ENCODE measurements around the gene RILP.

The RILP gene

DNA sequence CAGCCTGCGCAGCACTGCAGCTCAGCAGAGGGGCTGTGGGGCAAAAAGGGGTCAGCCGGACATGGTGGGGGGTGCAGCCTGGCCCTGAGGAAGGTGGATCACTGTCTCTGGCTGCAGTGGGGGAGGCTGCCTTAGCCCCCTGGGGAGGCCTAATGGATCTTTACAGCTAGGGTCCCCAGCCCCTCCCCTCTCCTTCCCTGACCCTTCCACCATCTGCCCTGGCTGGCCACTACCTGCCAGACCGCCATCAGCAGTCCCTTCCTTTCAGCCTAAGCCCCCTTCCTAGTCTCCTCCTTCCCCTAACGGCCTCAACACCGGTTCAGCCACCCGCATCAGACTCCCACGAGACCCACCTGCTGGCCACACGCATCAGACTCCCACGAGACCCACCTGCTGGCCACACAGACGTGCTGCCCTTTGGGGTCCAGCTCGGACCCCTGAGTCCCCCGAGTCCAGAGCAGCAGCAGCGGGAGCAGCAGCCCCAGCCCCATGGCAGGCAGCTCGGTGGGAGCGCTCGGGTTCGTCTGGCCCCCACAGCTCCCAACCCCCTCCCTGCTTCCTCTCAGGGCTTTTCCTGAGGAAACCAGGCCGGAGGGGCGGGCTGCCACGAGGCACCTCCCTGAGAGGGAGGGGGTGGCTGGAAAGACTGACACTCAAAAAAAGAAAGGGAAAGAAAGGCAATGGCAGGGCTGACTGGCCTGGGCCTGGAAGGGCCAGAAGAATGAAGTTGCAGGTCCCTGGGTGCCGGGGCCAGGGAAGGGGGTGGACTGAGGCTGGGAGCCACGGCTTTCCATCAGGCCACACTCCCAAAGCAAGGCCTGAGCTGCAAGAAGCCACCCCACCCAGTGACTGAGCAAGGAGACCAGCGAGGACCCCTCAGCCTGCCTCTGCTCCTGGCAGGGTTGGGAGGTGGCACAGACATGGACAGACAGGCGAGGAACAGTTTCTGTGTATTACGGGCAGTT, 4.2 kb downstream of the RILP start, which contains the start of gene SCARF1:
SCARF1 (minus strand) TSS at position 526 of the 965 bp plus-strand sequence; CDS start at position 491, 35 bp downstream.
- Histone ChIP-seq H3K27me3 (ENCODE audit: control insufficient read depth, insufficient read depth, low read length) (no peaks in the 10 kb centered on the region), H3K9me3 (ENCODE audit: control insufficient read depth, low read length) (no peaks in the 10 kb centered on the region), H3K4me3 (ENCODE audit: low read length) (no peak within 1 kb of the TSS), H3K9ac (ENCODE audit: low read length) (peak within 1 kb of the TSS; percentile 44), H3K4me1 (ENCODE audit: control insufficient read depth, insufficient read depth, low read length) (peaks cover 36% of the 10 kb centered on the region), H3K36me3 (ENCODE audit: control insufficient read depth, insufficient read depth, low read length) (no peaks in the 10 kb centered on the region)

DNA sequence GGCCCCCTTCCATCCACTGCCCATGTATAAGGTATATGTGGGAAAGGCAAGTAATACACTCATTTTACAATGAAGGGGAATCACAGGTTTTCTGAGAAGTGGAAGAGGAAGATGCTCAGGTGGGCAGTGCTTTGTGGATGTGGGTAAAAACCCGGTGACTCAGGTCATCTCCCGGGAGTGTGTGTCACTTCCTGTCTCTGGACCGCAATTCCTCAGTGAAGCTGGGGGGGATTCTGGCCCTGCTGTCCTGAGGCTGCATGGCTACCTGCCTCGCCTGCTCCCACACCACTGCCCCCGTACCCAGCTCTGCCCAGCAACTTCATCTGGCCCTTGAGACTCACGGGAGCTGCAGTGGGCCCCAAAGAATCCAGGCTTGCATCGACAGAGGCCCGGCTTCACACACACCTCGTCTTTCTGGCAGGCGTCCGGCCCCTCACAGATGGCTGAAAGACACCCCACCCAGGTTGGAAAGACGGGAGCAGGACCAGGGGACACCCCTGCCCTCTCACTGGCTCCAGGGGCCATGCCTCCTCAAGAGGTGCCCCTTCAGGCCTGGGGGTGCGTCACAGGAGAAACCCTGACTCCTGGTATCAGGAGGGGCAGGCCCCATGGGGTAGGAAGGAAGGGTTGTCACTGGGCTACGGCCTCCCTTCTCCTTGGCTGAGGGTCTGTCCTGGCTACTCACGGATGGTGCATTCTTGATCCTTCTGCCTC, 5.0 kb downstream of the RILP start:
- Histone ChIP-seq H3K27me3 (ENCODE audit: control insufficient read depth, insufficient read depth, low read length) (no peaks in the 10 kb centered on the region), H3K9ac (ENCODE audit: low read length) (peak overlapping the region; percentile 58), H3K36me3 (ENCODE audit: control insufficient read depth, insufficient read depth, low read length) (no peaks in the 10 kb centered on the region), H3K4me1 (ENCODE audit: control insufficient read depth, insufficient read depth, low read length) (peaks cover 29% of the 10 kb centered on the region), H3K4me3 (ENCODE audit: low read length) (no peak overlapping the region), H3K9me3 (ENCODE audit: control insufficient read depth, low read length) (no peaks in the 10 kb centered on the region)

DNA sequence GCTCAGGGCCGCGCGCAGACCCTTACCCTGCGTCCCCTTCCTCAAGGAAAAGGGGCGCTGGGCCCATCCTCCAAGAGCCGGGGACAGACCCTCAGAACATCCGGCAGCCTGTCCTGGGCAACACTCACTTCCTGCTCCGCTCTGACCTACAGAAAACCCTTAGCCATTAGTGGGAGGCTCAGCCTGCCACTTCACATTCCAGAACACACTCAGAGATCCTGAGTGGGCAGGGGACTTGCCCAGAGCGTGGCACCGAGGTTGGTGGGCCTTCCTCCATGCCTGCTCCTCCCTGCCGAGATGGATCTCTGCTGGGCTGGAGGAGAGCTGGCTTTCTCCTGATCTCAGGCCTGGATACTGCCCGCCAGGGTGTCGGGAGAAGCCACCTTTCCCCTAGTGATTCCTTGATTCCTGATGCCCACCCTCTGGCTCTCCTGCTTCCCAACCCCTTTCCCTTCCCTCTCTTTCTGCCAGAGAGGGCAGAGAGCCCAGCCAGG, 5.6 kb downstream of the RILP start:
- H3K4me1 ChIP-seq (ENCODE audit: control insufficient read depth, insufficient read depth, low read length): peaks cover 29% of the 10 kb centered on the region
- peak overlapping the region; percentile 58 for H3K9ac ChIP-seq (ENCODE audit: low read length)
- no peaks in the 10 kb centered on the region for H3K36me3 ChIP-seq (ENCODE audit: control insufficient read depth, insufficient read depth, low read length)
- no peak overlapping the region for H3K4me3 ChIP-seq (ENCODE audit: low read length)
- no peaks in the 10 kb centered on the region for H3K27me3 ChIP-seq (ENCODE audit: control insufficient read depth, insufficient read depth, low read length)
- no peaks in the 10 kb centered on the region for H3K9me3 ChIP-seq (ENCODE audit: control insufficient read depth, low read length)

DNA sequence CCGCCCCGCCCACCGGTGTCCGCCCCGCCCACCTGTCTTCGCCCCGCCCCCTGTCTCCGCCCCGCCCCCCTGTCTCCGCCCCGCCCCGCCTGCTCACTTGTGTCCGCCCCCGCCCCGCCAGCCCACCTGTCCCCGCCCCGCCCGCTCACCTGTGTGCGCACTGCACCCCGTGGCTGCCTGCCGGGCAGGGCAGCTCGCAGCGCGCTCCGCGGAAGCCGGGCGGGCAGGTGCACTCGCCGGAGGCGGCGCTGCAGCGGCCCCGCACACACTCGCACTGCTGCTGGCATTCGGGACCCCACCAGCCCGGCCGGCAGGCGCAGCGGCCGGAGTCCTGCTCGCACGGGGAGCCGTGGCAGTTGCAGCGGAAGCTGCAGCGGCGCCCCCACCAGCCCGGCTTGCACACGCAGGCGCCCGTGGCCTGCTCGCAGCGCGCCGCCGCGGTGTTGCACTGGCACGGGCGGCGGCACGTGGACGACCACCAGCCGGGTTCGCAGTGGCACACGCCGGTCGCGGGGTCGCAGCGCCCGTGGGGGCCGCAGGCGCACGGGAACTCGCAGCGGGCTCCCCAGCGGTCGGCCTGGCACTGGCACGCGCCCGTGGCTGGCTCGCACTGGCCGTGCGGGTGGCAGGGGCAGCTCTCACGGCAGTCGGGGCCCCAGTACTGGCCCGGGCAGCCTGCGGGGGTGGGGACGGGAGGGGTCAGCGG, 6.2 kb downstream of the RILP start:
- Histone ChIP-seq H3K4me1 (ENCODE audit: control insufficient read depth, insufficient read depth, low read length) (peaks cover 27% of the 10 kb centered on the region), H3K36me3 (ENCODE audit: control insufficient read depth, insufficient read depth, low read length) (no peaks in the 10 kb centered on the region), H3K9ac (ENCODE audit: low read length) (peak overlapping the region; percentile 58)

DNA sequence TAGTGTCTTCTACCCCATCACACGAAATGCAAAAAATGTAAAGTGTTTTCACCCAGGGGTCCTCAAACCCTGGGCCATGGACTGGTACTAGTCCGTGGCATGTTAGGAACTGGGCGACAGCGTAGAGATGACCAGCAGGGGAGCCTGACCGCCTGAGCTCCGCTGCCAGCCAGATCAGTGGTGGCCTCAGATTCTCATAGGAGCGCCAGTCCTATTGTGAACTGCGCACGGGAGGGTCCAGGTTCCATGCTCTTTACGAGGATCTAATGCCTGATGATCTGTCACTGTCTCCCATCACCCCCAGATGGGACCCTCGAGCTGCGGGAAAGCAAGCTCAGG, 8.6 kb downstream of the RILP start:
- Histone ChIP-seq H3K27me3 (ENCODE audit: control insufficient read depth, insufficient read depth, low read length) (no peaks in the 10 kb centered on the region), H3K36me3 (ENCODE audit: control insufficient read depth, insufficient read depth, low read length) (no peaks in the 10 kb centered on the region), H3K9me3 (ENCODE audit: control insufficient read depth, low read length) (no peaks in the 10 kb centered on the region), H3K4me3 (ENCODE audit: low read length) (no peak overlapping the region), H3K9ac (ENCODE audit: low read length) (no peak overlapping the region), H3K4me1 (ENCODE audit: control insufficient read depth, insufficient read depth, low read length) (peaks cover 14% of the 10 kb centered on the region)

More for the DNA sequence above, 6.2 kb downstream of the RILP start:
- Histone ChIP-seq H3K9me3 (ENCODE audit: control insufficient read depth, low read length) (no peaks in the 10 kb centered on the region), H3K4me3 (ENCODE audit: low read length) (no peak overlapping the region), H3K27me3 (ENCODE audit: control insufficient read depth, insufficient read depth, low read length) (no peaks in the 10 kb centered on the region)

DNA sequence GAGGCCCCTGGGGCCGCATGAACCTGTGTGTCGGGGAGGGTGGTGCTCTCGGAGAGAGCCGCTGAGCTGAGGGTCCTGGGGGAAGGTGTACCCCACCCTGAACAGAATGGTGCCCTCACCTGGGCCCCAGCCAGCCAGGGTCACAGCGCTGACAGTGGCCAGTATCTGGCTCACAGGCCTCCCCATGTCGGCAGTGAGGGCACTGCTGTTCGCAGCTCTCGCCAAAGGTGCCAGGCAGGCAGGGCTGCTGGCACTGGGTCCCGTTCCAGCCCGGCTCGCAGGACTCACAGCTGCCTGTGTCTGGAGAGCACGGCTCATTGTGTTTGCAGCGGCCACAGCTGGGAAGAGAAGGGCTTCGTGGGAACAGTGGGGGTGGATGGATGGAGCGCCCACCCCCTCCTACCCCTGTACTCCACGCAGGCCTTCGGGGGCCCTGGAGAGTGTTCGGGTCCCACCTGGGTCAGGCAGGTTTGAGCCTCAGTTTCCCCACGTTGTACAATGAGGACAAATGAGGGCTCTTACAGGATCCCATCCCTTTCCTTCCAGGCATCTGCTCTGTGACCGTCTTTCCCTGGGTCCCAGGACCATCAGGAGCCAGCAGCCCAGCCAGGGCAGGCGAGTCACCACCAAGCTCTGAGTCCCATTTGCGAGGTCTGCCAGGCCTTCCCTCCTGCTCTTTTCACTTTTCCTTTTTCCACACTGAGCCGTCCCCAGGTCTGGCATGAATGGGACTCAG, 9.2 kb downstream of the RILP start:
- no peaks in the 10 kb centered on the region for H3K36me3 ChIP-seq (ENCODE audit: control insufficient read depth, insufficient read depth, low read length)
- H3K9me3 ChIP-seq (ENCODE audit: control insufficient read depth, low read length): no peaks in the 10 kb centered on the region
- H3K9ac ChIP-seq (ENCODE audit: low read length): no peak overlapping the region
- no peaks in the 10 kb centered on the region for H3K27me3 ChIP-seq (ENCODE audit: control insufficient read depth, insufficient read depth, low read length)
- H3K4me3 ChIP-seq (ENCODE audit: low read length): no peak overlapping the region
- peaks cover 14% of the 10 kb centered on the region for H3K4me1 ChIP-seq (ENCODE audit: control insufficient read depth, insufficient read depth, low read length)

DNA sequence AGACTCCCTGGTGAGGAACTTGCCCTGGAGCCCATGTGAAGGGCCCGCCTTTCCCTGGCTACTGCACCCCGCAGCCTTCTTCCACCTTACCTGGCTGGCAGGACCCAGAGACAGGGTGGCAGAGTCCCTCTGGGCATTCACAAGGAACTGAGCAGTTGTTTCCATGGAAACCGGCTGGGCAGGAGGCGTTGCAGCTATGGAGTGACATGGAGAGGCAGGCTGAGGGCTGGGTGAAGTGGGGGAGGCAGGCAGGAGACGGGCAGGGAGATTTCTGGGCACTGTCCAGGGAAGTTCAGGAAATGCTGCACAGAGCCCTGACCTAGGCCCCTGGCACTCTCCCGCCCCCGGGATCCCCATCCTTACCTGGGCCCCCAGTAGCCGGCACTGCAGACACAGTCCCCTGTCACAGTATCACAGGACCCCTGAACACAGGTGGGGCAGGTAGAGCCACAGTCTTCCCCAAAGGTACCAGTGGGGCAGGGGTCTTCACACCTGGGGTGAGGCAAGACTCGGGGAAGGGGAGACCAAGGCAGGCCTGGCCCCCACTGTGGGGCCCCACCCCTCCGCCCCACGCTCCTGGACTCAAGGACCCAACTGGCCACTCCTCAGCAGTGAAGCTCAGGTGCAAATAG, 10.0 kb downstream of the RILP start:
- H3K4me1 ChIP-seq (ENCODE audit: control insufficient read depth, insufficient read depth, low read length): peaks cover 13% of the 10 kb centered on the region
- no peak overlapping the region for H3K9ac ChIP-seq (ENCODE audit: low read length)
- no peaks in the 10 kb centered on the region for H3K27me3 ChIP-seq (ENCODE audit: control insufficient read depth, insufficient read depth, low read length)
- H3K4me3 ChIP-seq (ENCODE audit: low read length): no peak overlapping the region
- no peaks in the 10 kb centered on the region for H3K9me3 ChIP-seq (ENCODE audit: control insufficient read depth, low read length)
- H3K36me3 ChIP-seq (ENCODE audit: control insufficient read depth, insufficient read depth, low read length): no peaks in the 10 kb centered on the region

DNA sequence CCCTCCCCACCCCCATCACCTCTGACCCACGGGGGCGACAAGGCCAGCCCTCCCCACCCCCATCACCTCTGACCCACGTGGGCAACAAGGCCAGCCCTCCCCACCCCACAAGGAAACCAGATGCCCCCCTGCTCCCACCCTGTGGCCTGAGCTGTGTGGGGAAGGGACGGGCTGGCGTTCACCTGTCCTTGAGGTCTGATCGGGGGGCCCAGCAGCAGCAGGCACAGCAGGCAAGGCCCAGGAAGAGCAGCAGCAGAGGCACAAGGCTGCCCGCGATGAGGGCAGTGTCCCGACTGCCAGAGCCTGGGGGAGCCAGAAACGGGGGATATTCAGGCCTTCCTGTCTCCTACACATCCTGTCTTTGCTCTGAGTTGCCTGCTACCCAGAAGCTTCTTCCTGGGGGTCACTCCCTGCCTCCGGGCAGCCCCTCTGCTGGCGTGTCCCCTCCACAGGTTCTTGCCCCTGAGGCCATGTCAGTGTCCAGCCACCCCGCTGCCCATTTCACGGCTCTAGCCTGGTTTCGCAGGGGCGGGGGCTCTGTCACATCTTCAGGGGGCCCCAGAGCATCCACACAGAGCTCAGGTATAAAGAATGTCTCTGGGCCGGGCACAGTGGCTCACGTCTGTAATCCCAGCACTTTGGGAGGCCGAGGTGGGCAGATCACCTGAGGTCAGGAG, 10.9 kb downstream of the RILP start:
- Histone ChIP-seq H3K36me3 (ENCODE audit: control insufficient read depth, insufficient read depth, low read length) (no peaks in the 10 kb centered on the region), H3K4me3 (ENCODE audit: low read length) (no peak overlapping the region), H3K4me1 (ENCODE audit: control insufficient read depth, insufficient read depth, low read length) (peaks cover 4% of the 10 kb centered on the region), H3K9me3 (ENCODE audit: control insufficient read depth, low read length) (no peaks in the 10 kb centered on the region), H3K9ac (ENCODE audit: low read length) (no peak overlapping the region), H3K27me3 (ENCODE audit: control insufficient read depth, insufficient read depth, low read length) (no peaks in the 10 kb centered on the region)

DNA sequence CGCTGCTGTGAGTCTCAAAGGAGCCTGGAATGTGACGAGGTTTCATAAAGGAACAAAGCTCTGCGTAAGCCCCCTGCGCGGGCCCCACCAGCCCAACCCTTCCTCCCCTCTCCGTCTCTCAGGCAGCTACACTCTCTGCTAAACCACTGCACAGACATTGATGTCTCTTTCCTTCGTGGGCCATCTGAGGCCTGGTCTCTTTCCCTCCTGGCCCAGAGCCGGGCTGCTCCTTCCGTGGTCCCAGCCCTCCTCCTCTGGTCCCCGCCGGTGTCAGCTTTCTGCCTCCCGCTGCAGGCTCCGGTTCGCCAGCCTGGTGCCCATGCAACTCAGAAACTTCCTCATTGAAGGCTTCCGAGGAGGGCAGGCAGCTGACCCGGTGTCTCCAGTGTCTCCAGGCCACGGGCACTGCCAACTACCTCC, 11.5 kb downstream of the RILP start:
- H3K9ac ChIP-seq (ENCODE audit: low read length): no peak overlapping the region
- H3K27me3 ChIP-seq (ENCODE audit: control insufficient read depth, insufficient read depth, low read length): no peaks in the 10 kb centered on the region
- no peaks in the 10 kb centered on the region for H3K4me1 ChIP-seq (ENCODE audit: control insufficient read depth, insufficient read depth, low read length)
- H3K36me3 ChIP-seq (ENCODE audit: control insufficient read depth, insufficient read depth, low read length): no peaks in the 10 kb centered on the region
- H3K9me3 ChIP-seq (ENCODE audit: control insufficient read depth, low read length): no peaks in the 10 kb centered on the region
- no peak overlapping the region for H3K4me3 ChIP-seq (ENCODE audit: low read length)

DNA sequence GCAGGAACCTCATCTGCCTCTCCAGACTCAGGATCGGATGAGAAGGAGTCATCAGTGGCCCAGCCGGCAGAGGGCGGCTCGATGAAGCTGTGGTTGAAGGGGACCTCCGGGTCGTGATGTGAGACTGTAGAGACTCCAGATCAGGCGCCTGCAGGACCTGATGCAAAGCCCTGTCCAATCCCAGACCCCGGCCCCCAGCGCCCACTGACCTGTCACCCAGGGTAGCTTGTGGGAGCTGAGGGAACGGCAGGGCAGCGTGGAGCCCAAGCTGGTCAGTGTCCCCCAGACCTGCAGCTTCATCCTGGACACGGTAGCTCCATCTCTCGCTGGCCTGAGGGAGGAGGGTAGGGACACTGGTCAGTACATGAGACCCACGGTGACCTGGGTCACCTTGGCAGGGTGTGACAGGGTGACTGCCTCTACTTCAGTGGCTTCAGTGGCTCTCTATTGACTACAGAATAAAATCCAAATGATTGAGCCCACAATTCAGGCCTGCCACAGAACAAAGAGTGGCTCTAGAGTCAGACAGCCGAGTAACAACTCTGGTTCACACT, 12.9 kb downstream of the RILP start:
- Histone ChIP-seq H3K27me3 (ENCODE audit: control insufficient read depth, insufficient read depth, low read length) (no peaks in the 10 kb centered on the region), H3K4me1 (ENCODE audit: control insufficient read depth, insufficient read depth, low read length) (no peaks in the 10 kb centered on the region), H3K4me3 (ENCODE audit: low read length) (no peak overlapping the region), H3K9ac (ENCODE audit: low read length) (no peak overlapping the region), H3K9me3 (ENCODE audit: control insufficient read depth, low read length) (no peaks in the 10 kb centered on the region), H3K36me3 (ENCODE audit: control insufficient read depth, insufficient read depth, low read length) (no peaks in the 10 kb centered on the region)

Measured in mucosa of stomach (tissue), 1 donor.